ENCODE data around the gene CPEB2. TPM values are rescaled to one million over a fixed set of nuclear protein-coding genes. Genes with fewer than 3 reads are reported as not detected.

The CPEB2 gene
- total and polyA plus RNA-seq, 2 of the 8 experiments (the other 6 are each of a cell fraction or from before 2014, with no cell fraction given) = 0.39 to 1.9 TPM

- no peak overlapping the region for H2AK5ac ChIP-seq (ENCODE audit: low read depth, low read length)
- no peak overlapping the region for H3K23ac ChIP-seq (ENCODE audit: insufficient read length)
- H3K4me2 ChIP-seq (ENCODE audit: insufficient read depth in 1 of 2, low read depth in 2 of 2, low read length in 2 of 2) = no peak overlapping the region
- H2AFZ ChIP-seq (ENCODE audit: low read length) = no peak overlapping the region
- H3K79me2 ChIP-seq (ENCODE audit: control insufficient read depth in 1 of 2, insufficient read depth in 2 of 2, low read length in 2 of 2) = no peaks in the 10 kb centered on the region
- FAIRE-seq (no peak), DNase-seq (ENCODE audit: low read depth in 1 of 2, low spot score in 2 of 2) (no peak)
- no peak overlapping the region for H2BK5ac ChIP-seq (ENCODE audit: low read depth, low read length)
- no peaks in the 10 kb centered on the region for H3K27me3 ChIP-seq (replicated peaks in 1 of 4; ENCODE audit: control insufficient read depth in 3 of 4, extremely low read depth in 1 of 4, insufficient read depth in 3 of 4, low read length in 3 of 4)
- ChIA-PET CTCF (ENCODE audit: partially characterized antibody) (no interaction called here), POLR2A (ENCODE audit: partially characterized antibody) (no interaction called here)
- H2BK20ac ChIP-seq (ENCODE audit: low read length) = no peak overlapping the region
- H3K9me3 ChIP-seq (ENCODE audit: insufficient read depth in 2 of 2, low read depth in 1 of 2, low read length in 1 of 2) = no peaks in the 10 kb centered on the region
- H3K23me2 ChIP-seq (ENCODE audit: low read depth, low read length) = no peaks in the 10 kb centered on the region
- H3K4me1 ChIP-seq (replicated peaks in 1 of 4; ENCODE audit: control insufficient read depth in 3 of 4, insufficient read depth in 4 of 4, low read length in 3 of 4) = no peaks in the 10 kb centered on the region
- no peak overlapping the region for H3K18ac ChIP-seq (ENCODE audit: extremely low read depth, low read length)
- no peaks in the 10 kb centered on the region for H4K20me1 ChIP-seq (replicated peaks in 1 of 2; ENCODE audit: control insufficient read depth in 1 of 2, insufficient read depth in 2 of 2, low read length in 2 of 2)
- H3K27ac ChIP-seq (ENCODE audit: low read depth, low read length) = no peak overlapping the region
- no peaks in the 10 kb centered on the region for H3K79me1 ChIP-seq (ENCODE audit: low read depth, low read length)
- H2BK120ac ChIP-seq (replicated peaks; ENCODE audit: low read depth, low read length) = no peak overlapping the region
- H4K8ac ChIP-seq (ENCODE audit: extremely low read depth, insufficient read depth, low read length) = no peak overlapping the region
- H3K56ac ChIP-seq (replicated peaks; ENCODE audit: insufficient read length, low read depth, low read length) = no peak overlapping the region
- H2BK15ac ChIP-seq (ENCODE audit: low read length) = no peak overlapping the region
- no peak overlapping the region for H3K4ac ChIP-seq (replicated peaks; ENCODE audit: insufficient read length, low read depth, low read length)
- no peak overlapping the region for H3K9ac ChIP-seq (replicated peaks in 1 of 4; ENCODE audit: extremely low read depth in 1 of 4, low read depth in 3 of 4, low read length in 3 of 4)
- no peak overlapping the region for H4K5ac ChIP-seq (ENCODE audit: insufficient read length, low read depth, low read length)
- no peak overlapping the region for H3K14ac ChIP-seq (ENCODE audit: insufficient read length)
- H3K4me3 ChIP-seq (ENCODE audit: extremely low read depth in 1 of 4, insufficient read depth in 2 of 4, low read depth in 3 of 4, low read length in 4 of 4) = no peak overlapping the region
- H3K36me3 ChIP-seq (ENCODE audit: control insufficient read depth in 2 of 4, insufficient read depth in 4 of 4, low read length in 3 of 4) = no peaks in the 10 kb centered on the region
- no peak overlapping the region for H2BK12ac ChIP-seq (ENCODE audit: low read depth, low read length)
- no peak overlapping the region for H4K91ac ChIP-seq (replicated peaks; ENCODE audit: insufficient read length, low read length)
- TF ChIP-seq RAD21 (IDR thresholded peaks at IDR 0.05 in 1 of 2, conservative IDR thresholded peaks at IDR 0.05 in 1 of 2; ENCODE audit: low read depth in 2 of 2, low read length in 2 of 2) (no peak), BRCA1 (IDR thresholded peaks at IDR 0.05; ENCODE audit: low read depth, low read length) (no peak), NRF1 (IDR thresholded peaks at IDR 0.05; ENCODE audit: low read depth, low read length) (no peak), CBX8 (IDR thresholded peaks at IDR 0.05; ENCODE audit: borderline replicate concordance, low read depth, low read length) (no peak), RNF2 (IDR thresholded peaks at IDR 0.05; ENCODE audit: borderline replicate concordance, low read depth, low read length, missing control alignments, poor library complexity, severe bottlenecking) (no peak), GTF2F1 (IDR thresholded peaks at IDR 0.05; ENCODE audit: borderline replicate concordance, low read depth, low read length) (no peak), KDM4A (IDR thresholded peaks at IDR 0.05; ENCODE audit: low read depth, low read length, severe bottlenecking) (no peak), HDAC6 (IDR thresholded peaks at IDR 0.05; ENCODE audit: low read depth, low read length) (no peak), EP300 (IDR thresholded peaks at IDR 0.05; ENCODE audit: borderline replicate concordance in 1 of 2, low read depth in 2 of 2, low read length in 2 of 2) (no peak), HDAC2 (IDR thresholded peaks at IDR 0.05; ENCODE audit: borderline replicate concordance in 1 of 2, low read depth in 2 of 2, low read length in 2 of 2) (no peak), CHD2 (IDR thresholded peaks at IDR 0.05; ENCODE audit: low read length) (no peak), TAF1 (IDR thresholded peaks at IDR 0.05; ENCODE audit: low read depth, low read length) (no peak), SRF (IDR thresholded peaks at IDR 0.05; ENCODE audit: low read depth, low read length) (no peak), BACH1 (IDR thresholded peaks at IDR 0.05; ENCODE audit: low read length) (no peak)
Measured at GRCh38 chr4:14977830-14978229, 24.5 kb upstream of the CPEB2 start.

All from H1 (cell line).